GM11168 (cell line): ENCODE measurements around the gene ADORA3.

ENCODE experiments used
- in situ Hi-C: fragments of 300-500 bp; cut with MboI; formaldehyde crosslinking; loops from one replicate; pipeline ENCODE4 v1.12.0; 2022; ENCODE audit warnings: low sequenced_read_pairs; ENCODE audit not compliant: unreplicated experiment

Gene ADORA3

GRCh38 chr1:111509997-111510375, 6.6 kb upstream of the ADORA3 start:
- in situ Hi-C loops: loop anchor here (10.0 kb wide), 1 partner anchor 235 kb away; no protein-coding TSS in a partner anchor

- in situ Hi-C loops: loop anchor here (10.0 kb wide), 1 partner anchor 237 kb away; no protein-coding TSS in a partner anchor
Observed at GRCh38 chr1:111507411-111508201, 4.2 kb upstream of the ADORA3 start.

DNA sequence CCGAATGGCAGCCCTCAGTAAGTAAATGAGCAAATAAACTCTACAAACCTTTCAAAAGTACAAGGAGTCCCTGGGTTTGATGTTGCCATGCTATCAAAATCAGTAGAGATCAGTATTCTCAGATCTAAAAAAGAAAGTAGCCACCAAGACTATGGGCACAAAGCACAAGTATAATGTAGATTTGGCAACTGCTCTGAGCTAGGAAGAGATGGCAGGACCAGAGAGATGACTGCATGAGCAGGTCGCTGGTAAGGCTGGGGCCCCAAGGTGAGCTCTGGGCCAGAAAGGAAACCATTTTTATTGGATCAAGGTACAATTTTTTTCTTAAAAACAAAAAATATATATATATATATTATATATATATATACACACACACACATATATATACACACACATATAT, 3.1 kb upstream of the ADORA3 start:
- in situ Hi-C loops: loop anchor here (10.0 kb wide), 1 partner anchor 238 kb away; no protein-coding TSS in a partner anchor

GRCh38 chr1:111505641-111506119, 2.2 kb upstream of the ADORA3 start:
- in situ Hi-C loops: loop anchor here (10.0 kb wide), 1 partner anchor 239 kb away; no protein-coding TSS in a partner anchor

DNA sequence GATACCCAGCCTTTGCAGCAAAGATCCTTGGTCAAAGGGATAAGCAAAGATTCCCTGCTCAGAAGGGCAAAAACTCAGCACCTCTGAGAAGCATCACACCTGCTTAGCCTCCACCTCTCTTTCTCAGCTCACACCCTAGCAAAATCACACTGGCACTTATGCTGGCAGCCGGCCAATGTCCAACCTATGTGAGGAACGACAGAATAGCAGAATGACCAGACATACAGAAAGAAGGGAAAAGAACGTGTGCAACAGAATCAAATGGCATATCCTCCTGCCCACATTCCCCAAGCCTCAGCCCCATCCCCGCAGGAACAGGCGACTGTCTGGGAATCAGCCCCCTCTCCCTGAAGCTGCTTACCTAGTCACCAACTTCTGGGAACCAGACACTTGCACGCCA, 664 bp upstream of the ADORA3 start:
- in situ Hi-C loops: loop anchor here (10.0 kb wide), 1 partner anchor 241 kb away; no protein-coding TSS in a partner anchor

DNA sequence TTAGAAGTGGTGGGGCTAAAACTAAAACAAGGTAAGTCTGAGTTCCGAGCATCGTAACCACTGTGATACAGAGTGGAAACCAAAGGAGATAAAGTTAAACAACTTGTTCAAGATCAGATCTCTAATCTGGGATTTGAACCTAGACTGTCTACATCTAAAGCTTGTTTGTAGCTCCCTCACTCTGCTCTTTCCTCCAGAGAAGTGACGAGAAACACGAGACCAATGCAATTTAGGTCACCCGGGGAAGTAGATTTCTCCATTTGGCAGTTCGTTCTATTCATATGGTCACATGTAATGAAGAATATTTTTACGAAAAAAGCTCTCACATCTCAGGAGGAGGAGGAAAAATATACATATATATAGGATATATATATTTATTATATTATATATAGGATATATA, 1.8 kb downstream of the ADORA3 start:
- in situ Hi-C loops: loop anchor here (10.0 kb wide), 1 partner anchor 243 kb away; no protein-coding TSS in a partner anchor

GRCh38 chr1:111499026-111499785, 4.2 kb downstream of the ADORA3 start:
- in situ Hi-C loops: no loop called here

DNA sequence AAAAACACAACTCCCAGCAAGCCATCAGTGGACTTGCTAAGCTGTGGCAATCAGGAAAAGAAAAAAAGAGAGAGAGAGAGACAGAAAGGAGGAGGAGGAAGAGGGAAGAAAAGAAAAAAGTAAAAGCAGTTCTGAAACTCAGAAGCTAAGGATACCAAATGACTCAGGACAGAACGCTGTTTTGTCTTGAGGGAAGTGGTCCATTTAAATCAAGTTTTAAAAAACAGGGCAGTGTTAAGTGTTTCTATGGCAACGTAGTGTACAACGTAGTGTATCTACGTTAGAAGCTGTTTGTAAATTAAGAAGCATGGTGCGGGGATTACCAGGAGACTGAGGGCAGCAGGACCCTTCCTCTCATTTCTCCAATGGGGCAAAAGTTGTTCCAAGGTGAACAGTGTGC, 5.8 kb downstream of the ADORA3 start:
- in situ Hi-C loops: no loop called here

DNA sequence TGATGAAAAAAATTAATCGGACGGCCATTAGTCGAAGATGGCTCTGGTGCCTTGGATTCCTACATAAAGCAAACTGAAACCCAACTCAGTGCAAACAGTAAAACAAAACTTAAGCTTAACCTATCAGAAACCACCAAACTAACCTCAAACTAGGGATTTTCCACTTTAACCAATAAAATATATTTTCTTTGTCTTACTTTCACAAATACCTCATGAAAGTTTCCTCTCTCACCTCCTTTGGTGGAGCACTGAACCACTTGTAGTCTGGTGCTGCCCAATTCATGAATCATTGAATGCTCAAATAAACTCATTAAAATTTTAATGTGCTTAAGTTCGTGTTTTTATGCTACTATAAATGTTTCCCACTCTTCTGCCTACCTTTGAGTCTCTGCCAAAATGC, 7.0 kb downstream of the ADORA3 start:
- in situ Hi-C loops: no loop called here

DNA sequence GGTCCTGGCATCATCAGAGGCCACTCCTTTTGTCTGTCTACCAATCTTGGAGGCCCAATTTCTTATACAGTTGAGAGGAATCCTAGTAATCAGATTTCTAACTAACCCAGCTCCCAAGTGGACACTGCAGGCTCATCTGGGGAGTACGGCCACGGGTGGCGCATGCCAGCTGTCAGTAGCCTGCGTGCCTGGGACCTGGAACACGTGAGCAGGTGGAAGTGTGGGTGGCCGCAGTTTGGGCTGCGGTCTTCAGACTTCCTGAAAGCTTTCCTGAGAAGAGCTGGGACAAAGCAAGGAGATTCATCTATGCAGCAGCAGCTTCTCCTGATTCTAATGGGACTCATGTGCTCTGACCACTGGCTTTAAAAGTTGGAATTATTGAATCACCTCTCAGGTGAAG, 12.4 kb downstream of the ADORA3 start:
- in situ Hi-C loops: no loop called here

DNA sequence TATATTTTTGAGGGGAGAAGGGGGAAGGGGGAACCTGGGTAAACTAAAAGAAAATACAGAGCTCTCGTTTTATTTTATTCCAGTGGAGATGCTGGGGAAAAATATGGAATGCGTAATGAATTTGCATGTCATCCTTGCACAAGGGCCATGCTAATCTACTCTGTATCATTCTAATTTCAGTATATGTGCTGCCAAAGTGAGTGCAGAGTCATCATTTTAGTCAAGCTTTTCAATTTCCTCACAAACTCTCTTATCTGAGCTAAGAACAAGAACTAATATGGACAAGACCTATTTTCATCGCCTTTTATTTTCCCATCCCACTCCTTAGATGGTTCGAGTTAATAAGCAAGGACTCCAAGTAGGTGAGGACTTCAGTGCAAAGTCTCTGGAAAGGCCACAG, 13.2 kb downstream of the ADORA3 start:
- in situ Hi-C loops: no loop called here

DNA sequence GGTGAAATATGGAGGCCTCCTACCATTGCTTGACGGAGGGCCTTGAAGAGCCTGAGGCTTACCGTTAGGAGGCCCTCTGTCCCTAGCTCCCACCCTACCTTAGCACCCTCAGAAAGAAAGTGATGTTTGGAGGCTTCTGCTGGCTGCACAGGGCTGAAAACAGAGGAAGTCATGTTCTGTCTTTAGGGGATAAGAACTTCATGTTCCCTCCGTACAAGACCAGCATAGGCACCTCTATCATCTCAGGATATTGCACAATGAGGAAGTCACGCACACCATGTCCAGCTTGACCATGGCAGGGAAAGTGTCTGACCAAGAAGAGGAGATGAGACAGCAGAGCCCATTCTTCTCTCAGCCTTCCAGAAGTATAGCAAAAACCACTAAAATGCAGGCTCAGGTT, 13.8 kb downstream of the ADORA3 start:
- in situ Hi-C loops: no loop called here

- in situ Hi-C loops: no loop called here
Observed at GRCh38 chr1:111488669-111489068, 14.8 kb downstream of the ADORA3 start.

GRCh38 chr1:111487133-111487532, 16.3 kb downstream of the ADORA3 start:
- in situ Hi-C loops: no loop called here

DNA sequence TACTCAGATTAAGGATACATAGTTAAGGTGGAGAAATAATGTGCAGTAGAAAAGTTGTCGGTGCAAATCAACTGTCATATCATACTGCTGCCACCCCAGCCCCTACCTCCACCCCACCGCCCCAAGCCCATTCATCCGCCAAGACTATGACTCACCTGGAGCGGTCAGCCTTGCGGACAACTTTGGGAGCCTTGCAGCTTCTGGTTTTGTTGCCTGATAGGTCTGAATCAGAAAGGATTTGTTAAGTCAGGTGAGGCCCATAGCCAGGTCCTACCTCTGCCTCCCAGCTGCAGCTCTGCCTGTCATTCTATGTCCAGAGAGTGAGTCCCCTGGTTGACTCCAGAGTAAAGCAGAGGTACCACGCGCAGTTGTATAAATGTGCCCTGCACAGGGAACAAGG, 17.0 kb downstream of the ADORA3 start:
- in situ Hi-C loops: no loop called here

DNA sequence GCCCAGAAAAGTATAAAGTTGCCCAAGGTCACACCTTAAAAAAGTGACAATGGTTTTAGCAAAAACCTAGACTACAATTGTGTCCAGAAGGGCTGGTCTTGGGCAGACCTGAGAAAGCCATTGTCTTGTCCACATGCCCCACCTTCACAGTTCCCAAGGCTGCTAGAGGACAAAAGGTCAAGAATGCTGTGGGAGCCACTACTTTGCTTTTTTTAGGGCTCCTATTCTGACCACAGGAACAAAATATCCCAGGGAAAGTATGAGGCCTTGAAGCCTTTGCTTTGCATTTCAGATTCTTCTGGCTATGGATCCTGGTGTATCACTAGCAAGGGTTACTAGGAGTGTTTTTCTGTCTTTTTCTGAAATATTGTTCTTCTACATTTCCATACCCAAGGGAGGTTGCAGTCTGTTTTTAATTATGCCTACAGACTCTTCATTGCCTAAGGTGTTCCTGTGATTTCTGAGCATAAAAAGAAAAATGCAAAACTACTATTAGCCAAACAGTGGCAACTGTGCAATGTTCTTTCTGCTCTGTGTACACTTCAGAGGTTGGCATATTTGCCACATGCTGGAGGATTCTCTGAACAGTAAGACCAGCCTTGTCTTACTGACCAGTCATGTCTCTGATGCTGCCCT, 18.9 kb downstream of the ADORA3 start:
- in situ Hi-C loops: no loop called here

GRCh38 chr1:111483876-111484275, 19.6 kb downstream of the ADORA3 start:
- in situ Hi-C loops: no loop called here

GRCh38 chr1:111483166-111483565, 20.3 kb downstream of the ADORA3 start:
- in situ Hi-C loops: no loop called here

DNA sequence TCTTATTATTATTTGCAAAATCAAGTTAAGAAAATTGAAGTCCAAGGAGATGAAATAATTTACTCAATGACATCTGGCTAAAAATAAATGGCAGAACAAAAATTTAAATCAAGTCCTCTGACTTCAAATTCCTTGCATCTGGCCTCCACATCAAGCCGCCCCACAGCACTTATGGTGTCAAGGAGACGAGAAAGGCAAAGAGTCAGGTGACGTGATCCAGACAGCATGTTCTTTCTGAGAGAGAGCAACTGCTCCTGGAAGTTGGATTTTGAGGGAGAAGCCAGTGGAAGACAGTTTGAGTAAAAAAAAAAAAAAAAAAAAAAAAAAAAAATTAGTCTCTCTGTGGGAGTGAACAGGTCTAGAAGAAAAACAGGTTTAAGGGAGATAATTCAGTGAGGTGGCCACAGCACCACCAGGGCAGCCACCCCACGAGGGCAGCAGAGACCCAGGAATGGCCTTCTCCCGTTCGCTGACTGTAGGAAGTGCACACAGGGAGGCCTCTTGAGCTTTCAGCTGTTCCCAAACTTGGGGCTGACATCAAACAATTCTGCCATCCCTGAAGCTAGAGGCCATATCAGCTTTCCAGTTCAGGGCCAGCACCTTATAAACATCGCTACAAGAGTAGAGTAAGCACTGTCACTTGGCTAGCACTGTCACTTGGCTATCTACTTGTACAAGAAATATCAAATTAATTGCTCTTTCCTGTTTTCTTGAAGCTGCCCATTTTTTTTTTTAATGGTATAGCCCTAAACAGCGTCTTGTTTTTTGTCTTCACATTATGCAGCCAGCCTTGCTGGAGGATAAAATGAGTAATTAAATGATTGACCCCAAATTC, 21.8 kb downstream of the ADORA3 start:
- in situ Hi-C loops: no loop called here

GRCh38 chr1:111480674-111481073, 22.8 kb downstream of the ADORA3 start:
- in situ Hi-C loops: no loop called here
